ENCODE measurements around the gene ETF1.

Gene ETF1

DNA sequence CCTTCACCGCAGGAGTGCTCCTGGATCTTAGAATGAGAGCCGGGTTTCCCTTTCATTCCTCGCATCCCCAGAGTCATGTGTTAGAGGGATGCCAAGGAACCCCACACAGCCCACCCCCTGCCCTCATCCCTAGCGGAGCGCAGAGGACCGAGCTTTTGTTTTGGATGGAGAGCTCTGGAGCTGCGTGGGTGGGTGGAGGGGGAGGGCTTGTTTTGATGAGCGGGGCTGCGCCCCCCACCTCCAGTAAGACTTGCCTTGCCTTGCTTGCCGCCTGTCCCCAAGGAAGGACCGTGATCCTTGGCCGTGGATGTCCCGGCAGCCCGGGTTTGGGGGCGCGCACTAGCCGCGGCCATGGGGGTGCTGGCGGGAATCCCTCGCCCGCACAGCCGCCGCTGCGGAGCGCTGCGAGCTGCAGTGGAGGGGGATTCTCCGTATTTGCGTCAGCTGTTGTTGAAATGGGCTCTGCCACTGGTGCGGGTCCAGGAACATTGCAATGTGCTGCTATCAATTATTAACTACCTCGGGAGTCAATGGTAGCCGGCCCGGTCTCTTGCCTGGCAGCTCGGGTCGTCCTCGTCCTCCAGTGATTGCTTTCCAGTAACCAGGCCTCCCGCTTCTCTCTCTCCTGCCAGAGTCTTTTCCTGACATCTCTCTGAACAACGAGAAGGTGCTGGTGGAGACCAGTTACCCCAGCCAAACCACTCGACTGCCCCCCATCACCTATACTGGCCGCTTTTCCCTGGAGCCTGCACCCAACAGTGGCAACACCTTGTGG lies 76.7 kb downstream of the ETF1 start:
- peaks cover 6% of the 10 kb centered on the region; the same call in 1 of the 2 replicates for H3F3A ChIP-seq (ENCODE audit: insufficient read depth, low read length)
- H2AFZ ChIP-seq (ENCODE audit: low read length) = peak overlapping the region; percentile 2; the same call in 1 of the 2 replicates
- peaks cover 30% of the 10 kb centered on the region for H3K27me3 ChIP-seq (replicated peaks; ENCODE audit: insufficient read depth, low read length)
- H3K9me2 ChIP-seq (replicated peaks; ENCODE audit: insufficient read depth, low read length) = no peaks in the 10 kb centered on the region
- H3K27ac ChIP-seq (ENCODE audit: low read length) = no peak overlapping the region
- no peaks in the 10 kb centered on the region for H4K20me1 ChIP-seq (ENCODE audit: insufficient read depth, low read length)
- no peak for TF ChIP-seq EZH2phosphoT487 (IDR thresholded peaks at IDR 0.05; ENCODE audit: low read length)
- TF ChIP-seq EZH2 (optimal IDR thresholded peaks at IDR 0.05; ENCODE audit: low read depth, low read length) = no peak
- TF ChIP-seq, protein P1, sequence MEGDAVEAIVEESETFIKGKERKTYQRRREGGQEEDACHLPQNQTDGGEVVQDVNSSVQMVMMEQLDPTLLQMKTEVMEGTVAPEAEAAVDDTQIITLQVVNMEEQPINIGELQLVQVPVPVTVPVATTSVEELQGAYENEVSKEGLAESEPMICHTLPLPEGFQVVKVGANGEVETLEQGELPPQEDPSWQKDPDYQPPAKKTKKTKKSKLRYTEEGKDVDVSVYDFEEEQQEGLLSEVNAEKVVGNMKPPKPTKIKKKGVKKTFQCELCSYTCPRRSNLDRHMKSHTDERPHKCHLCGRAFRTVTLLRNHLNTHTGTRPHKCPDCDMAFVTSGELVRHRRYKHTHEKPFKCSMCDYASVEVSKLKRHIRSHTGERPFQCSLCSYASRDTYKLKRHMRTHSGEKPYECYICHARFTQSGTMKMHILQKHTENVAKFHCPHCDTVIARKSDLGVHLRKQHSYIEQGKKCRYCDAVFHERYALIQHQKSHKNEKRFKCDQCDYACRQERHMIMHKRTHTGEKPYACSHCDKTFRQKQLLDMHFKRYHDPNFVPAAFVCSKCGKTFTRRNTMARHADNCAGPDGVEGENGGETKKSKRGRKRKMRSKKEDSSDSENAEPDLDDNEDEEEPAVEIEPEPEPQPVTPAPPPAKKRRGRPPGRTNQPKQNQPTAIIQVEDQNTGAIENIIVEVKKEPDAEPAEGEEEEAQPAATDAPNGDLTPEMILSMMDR (IDR thresholded peaks at IDR 0.05; ENCODE audit: low read length) = no peak
- no peaks in the 10 kb centered on the region for H3K4me1 ChIP-seq (ENCODE audit: low read length)
- H3K4me2 ChIP-seq (ENCODE audit: low read depth, low read length) = peak overlapping the region; percentile 94
- peak overlapping the region; percentile 88 for H3K4me3 ChIP-seq (ENCODE audit: low read length)
- no peaks in the 10 kb centered on the region for H3K9me3 ChIP-seq (replicated peaks; ENCODE audit: insufficient read depth, low read length)
- no peaks in the 10 kb centered on the region for H3K79me2 ChIP-seq (ENCODE audit: low read length)
- no peak for DNase-seq
- no peak overlapping the region for H3K9ac ChIP-seq (ENCODE audit: low read length)
- no peaks in the 10 kb centered on the region for H3K36me3 ChIP-seq (replicated peaks; ENCODE audit: insufficient read depth, low read length)

DNA sequence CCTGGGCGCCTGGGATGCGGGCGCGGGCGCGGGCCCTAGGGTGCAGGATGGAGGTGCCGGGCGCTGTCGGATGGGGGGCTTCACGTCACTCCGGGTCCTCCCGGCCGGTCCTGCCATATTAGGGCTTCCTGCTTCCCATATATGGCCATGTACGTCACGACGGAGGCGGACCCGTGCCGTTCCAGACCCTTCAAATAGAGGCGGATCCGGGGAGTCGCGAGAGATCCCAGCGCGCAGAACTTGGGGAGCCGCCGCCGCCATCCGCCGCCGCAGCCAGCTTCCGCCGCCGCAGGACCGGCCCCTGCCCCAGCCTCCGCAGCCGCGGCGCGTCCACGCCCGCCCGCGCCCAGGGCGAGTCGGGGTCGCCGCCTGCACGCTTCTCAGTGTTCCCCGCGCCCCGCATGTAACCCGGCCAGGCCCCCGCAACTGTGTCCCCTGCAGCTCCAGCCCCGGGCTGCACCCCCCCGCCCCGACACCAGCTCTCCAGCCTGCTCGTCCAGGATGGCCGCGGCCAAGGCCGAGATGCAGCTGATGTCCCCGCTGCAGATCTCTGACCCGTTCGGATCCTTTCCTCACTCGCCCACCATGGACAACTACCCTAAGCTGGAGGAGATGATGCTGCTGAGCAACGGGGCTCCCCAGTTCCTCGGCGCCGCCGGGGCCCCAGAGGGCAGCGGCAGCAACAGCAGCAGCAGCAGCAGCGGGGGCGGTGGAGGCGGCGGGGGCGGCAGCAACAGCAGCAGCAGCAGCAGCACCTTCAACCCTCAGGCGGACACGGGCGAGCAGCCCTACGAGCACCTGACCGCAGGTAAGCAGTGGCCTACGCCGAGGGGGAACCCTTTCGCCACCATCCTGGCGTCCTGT lies 77.5 kb downstream of the ETF1 start, which contains the start of gene EGR1:
Gene EGR1 (plus strand): TSS at position 219 of the 864 bp plus-strand sequence. CDS start 283 bp downstream, at position 502.
- H3K27me3 ChIP-seq (replicated peaks; ENCODE audit: insufficient read depth, low read length) = peaks cover 30% of the 10 kb centered on the region
- peak within 1 kb of the TSS; percentile 87 for H3K27ac ChIP-seq (ENCODE audit: low read length)
- peak within 1 kb of the TSS; percentile 94 for H3K4me2 ChIP-seq (ENCODE audit: low read depth, low read length)
- H3F3A ChIP-seq (ENCODE audit: insufficient read depth, low read length) = peaks cover 6% of the 10 kb centered on the region; the same call in 1 of the 2 replicates
- H2AFZ ChIP-seq (ENCODE audit: low read length) = peak within 1 kb of the TSS; percentile 96
- no peaks in the 10 kb centered on the region for H4K20me1 ChIP-seq (ENCODE audit: insufficient read depth, low read length)
- no peaks in the 10 kb centered on the region for H3K4me1 ChIP-seq (ENCODE audit: low read length)
- H3K79me2 ChIP-seq (ENCODE audit: low read length) = no peaks in the 10 kb centered on the region
- peak; percentile 86 for DNase-seq
- peak within 1 kb of the TSS; percentile 88 for H3K4me3 ChIP-seq (ENCODE audit: low read length)
- no peaks in the 10 kb centered on the region for H3K36me3 ChIP-seq (replicated peaks; ENCODE audit: insufficient read depth, low read length)
- H3K9me3 ChIP-seq (replicated peaks; ENCODE audit: insufficient read depth, low read length) = no peaks in the 10 kb centered on the region
- H3K9ac ChIP-seq (ENCODE audit: low read length) = peak within 1 kb of the TSS; percentile 93
- H3K9me2 ChIP-seq (replicated peaks; ENCODE audit: insufficient read depth, low read length) = no peaks in the 10 kb centered on the region
- TF ChIP-seq, protein P1 (IDR thresholded peaks at IDR 0.05; ENCODE audit: low read length) = peak; percentile 23; the same call in 1 of the 2 replicates
- peak; percentile 58 for TF ChIP-seq EZH2 (optimal IDR thresholded peaks at IDR 0.05; ENCODE audit: low read depth, low read length)
- TF ChIP-seq EZH2phosphoT487 (IDR thresholded peaks at IDR 0.05; ENCODE audit: low read length) = no peak

DNA sequence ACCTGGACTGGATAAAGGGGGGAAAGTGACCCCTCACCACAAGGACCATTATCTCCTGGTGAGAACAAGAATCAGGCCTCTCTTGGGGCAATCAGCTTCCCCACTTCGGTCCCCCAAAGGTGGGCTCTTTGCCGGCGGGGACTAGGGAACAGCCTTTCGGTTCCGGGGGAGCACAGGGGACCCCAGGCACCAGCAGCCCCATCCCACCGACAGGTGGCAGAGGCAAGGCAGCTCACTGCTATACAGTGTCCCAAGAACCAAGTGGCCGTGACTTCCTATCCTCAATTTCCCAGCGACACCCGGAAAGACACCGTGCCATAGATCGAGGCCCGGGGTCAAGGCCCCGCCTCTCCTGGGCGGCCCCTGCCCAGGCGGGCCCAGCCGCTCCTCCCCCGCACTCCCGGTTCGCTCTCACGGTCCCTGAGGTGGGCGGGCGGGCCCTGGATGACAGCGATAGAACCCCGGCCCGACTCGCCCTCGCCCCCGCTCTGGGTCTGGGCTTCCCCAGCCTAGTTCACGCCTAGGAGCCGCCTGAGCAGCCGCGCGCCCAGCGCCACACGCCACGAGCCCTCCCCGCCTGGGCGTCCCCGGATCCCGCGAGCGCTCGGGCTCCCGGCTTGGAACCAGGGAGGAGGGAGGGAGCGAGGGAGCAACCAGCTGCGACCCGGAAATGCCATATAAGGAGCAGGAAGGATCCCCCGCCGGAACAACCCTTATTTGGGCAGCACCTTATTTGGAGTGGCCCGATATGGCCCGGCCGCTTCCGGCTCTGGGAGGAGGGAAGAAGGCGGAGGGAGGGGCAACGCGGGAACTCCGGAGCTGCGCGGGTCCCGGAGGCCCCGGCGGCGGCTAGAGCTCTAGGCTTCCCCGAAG lies 78.4 kb downstream of the ETF1 start:
- peak overlapping the region; percentile 88 for H3K4me3 ChIP-seq (ENCODE audit: low read length)
- DNase-seq = peak; percentile 98

More for the DNA sequence above, 78.4 kb downstream of the ETF1 start:
- H3K9ac ChIP-seq (ENCODE audit: low read length) = peak overlapping the region; percentile 93
- no peaks in the 10 kb centered on the region for H3K9me2 ChIP-seq (replicated peaks; ENCODE audit: insufficient read depth, low read length)
- H3K27ac ChIP-seq (ENCODE audit: low read length) = peak overlapping the region; percentile 87
- peak overlapping the region; percentile 94 for H3K4me2 ChIP-seq (ENCODE audit: low read depth, low read length)
- H3K9me3 ChIP-seq (replicated peaks; ENCODE audit: insufficient read depth, low read length) = no peaks in the 10 kb centered on the region
- no peaks in the 10 kb centered on the region for H3K79me2 ChIP-seq (ENCODE audit: low read length)
- H3K27me3 ChIP-seq (replicated peaks; ENCODE audit: insufficient read depth, low read length) = peaks cover 30% of the 10 kb centered on the region
- peak overlapping the region; percentile 96 for H2AFZ ChIP-seq (ENCODE audit: low read length)
- no peaks in the 10 kb centered on the region for H4K20me1 ChIP-seq (ENCODE audit: insufficient read depth, low read length)
- peaks cover 6% of the 10 kb centered on the region; the same call in 1 of the 2 replicates for H3F3A ChIP-seq (ENCODE audit: insufficient read depth, low read length)
- H3K4me1 ChIP-seq (ENCODE audit: low read length) = peaks cover 1% of the 10 kb centered on the region
- TF ChIP-seq, protein P1 (IDR thresholded peaks at IDR 0.05; ENCODE audit: low read length) = no peak; the same call in 1 of the 2 replicates
- TF ChIP-seq EZH2 (optimal IDR thresholded peaks at IDR 0.05; ENCODE audit: low read depth, low read length) (no peak), EZH2phosphoT487 (IDR thresholded peaks at IDR 0.05; ENCODE audit: low read length) (no peak)
- H3K36me3 ChIP-seq (replicated peaks; ENCODE audit: insufficient read depth, low read length) = no peaks in the 10 kb centered on the region

Data from MM.1S (cell line).